Muscle of arm (tissue), 12 donors: ENCODE results near the gene DLGAP1. TPM values are rescaled to one million over a fixed set of nuclear protein-coding genes. Genes with fewer than 3 reads are reported as not detected.

Experiments
- DNase-seq: peaks from one replicate; pipeline ENCODE4 v3.0.0-alpha.2; 2013
- polyA plus RNA-seq, 12 donors: library from polyadenylated mRNA; unstranded; fragments of 120-200 nt; gene quantifications; one replicate each; pipeline ENCODE4 v1.2.1, GENCODE V29; 2013; ENCODE audit not compliant: insufficient read length in 12 of 12

The DLGAP1 gene
- polyA plus RNA-seq, 12 donors = 1.4 to 3.5 (median 2.5) TPM; not detected in 2

DNA sequence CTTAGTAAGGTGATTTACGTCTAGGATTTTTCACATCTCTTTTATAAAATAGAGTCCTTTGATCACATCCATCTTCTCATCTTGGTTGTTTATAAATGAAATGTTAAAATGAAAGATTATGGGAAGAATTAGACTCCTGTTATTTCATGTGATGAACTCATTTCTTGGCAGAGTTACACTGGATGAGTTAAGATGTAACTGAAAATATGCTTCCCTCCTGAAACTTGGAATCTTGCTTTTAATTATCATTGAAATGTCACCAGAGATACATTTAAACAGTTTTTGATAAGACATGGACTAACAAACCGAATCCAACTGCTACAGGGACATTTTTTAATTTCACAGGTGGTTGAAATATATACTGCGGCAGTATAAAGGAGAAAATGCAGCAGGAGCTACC is 274.0 kb downstream of the DLGAP1 start:
- peak; percentile 26 for DNase-seq

GRCh38 chr18:4172196-4173100 is 282.7 kb downstream of the DLGAP1 start:
- DNase-seq = no peak

DNA sequence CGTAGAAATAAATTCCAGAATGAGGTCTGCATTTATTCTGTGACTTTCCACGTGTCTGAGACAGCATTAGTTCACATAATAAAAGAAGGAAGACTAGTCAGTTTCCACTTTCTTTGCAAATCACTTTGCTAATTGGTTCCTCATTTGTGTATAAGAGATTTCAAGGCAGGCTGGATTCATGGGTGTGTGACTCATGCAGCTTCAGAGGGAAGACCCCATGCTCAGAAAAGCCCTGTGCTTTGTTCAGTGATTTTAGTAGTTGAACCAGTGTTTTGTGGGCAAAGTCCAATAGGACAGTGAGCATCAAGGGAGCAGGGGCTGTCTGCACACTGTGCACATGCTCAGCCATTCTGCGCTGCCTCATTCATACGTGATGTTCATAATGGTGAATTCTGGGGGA is 297.8 kb downstream of the DLGAP1 start:
- DNase-seq = no peak

- no peak for DNase-seq
Measured at GRCh38 chr18:4146797-4147196, 308.3 kb downstream of the DLGAP1 start.

DNA sequence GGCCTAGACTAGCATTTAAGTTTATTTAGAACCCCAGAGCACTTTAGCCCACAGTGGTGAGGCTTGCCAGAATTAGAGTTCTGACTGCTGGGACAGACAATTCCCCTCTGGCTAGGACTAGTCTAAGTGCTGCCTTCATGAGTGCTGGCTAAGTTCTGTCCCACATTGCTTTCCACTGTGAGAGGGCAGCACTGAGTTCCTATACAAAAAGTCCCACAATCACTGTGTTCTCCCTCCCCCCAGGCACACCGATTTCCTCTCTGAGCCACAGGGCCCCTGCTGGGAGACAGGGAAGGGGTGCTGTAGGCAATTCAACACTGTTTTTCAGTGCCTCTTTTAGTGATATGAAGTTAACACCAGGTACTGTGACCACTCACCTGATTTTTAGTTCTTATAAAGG is 310.9 kb downstream of the DLGAP1 start:
- no peak for DNase-seq

- no peak for DNase-seq
Measured at GRCh38 chr18:4143585-4143984, 311.5 kb downstream of the DLGAP1 start.

DNA sequence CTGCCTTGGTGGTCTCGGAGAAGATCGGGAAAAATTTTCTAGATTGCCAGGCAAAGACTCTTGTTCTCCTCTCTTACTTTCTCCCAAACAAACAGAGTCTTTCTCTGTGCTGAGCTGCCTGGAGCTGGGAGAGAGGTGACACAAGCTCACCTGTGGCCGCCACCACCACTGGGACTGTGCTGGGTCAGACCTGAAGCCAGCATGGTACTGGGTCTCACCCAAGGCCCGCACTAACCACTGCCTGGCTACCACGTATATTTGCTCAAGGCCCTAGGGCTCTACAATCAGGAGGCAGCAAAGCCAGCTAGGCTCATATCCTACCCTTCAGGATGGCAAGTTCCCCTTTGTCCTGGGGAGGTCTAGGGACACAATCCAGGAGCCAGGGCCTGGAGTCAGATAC is 312.2 kb downstream of the DLGAP1 start:
- DNase-seq = no peak

- DNase-seq = no peak
Measured at GRCh38 chr18:4134700-4135099, 320.4 kb downstream of the DLGAP1 start.

DNA sequence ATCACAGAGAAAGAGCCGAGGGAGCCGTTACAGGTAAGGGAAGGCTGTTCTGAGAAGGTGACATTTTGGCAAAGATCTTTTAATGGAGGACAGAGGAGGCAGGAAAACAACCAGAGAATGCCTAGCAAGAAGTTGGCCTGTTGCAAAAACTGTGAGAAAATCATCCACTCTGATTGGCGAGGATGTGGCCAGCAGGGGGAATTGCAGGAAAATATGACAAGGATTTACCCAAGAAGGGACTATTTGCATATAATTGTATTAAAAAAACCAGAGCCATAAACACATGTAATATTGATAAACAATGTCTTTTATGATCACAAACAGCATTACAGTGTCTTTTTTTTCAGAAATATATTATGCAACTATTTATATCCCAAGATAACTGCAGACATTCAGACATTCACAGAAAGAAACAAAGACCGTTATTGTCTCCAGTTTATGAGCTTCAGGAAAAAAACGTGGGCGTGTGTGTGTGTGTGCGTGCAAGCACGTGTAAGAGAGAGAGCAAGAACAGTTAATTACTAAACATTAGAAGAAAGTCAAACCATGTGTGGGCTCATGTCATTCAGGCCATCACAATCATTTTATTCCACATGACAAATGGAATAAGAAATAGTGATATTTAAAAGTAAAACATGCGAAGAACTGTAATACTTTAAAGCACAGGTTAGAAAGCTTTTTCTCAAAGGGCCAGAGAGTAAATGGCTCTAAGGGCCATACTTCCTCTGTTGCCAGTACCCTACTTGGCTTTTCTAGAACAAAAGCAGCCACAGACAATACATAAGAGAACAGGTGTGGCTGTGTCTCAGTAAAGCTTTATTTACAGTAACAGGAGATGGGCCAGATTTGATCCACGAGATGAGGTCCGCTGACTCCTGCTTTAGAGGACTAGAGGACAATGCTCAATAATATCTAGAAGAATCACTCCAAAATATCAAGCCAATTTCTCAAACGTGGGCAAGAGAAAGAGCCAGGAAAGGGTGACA is 324.1 kb downstream of the DLGAP1 start:
- no peak for DNase-seq

- no peak for DNase-seq
Measured at GRCh38 chr18:4126939-4127338, 328.2 kb downstream of the DLGAP1 start.

DNA sequence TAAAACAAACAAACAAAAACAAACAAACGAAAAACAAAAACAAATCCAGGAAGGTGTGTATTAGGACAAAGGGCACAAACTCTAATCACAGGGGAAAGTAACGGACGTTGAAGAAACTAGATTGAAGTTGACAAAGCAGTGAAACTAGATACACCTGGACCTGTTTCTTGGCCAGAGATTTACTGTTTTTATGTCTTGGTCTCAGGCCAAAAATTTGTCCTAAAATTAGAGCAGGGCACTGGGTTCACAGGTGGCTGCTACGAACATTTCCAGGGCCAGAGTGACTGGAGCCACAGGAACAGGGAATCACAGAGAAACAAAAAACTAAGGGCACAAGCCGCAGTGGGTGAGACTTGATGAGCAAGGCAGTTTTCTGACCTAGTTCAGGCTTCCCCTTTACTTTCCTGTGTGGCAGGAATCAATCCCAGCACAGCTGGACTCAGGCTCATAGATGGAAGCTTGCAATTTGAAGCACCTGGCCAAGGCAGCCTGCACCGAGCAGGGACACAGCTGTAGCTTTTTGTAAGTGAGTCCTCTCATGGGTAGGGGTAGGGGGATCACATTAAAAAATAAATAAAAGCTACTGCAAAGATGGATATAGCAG is 329.4 kb downstream of the DLGAP1 start:
- no peak for DNase-seq

DNA sequence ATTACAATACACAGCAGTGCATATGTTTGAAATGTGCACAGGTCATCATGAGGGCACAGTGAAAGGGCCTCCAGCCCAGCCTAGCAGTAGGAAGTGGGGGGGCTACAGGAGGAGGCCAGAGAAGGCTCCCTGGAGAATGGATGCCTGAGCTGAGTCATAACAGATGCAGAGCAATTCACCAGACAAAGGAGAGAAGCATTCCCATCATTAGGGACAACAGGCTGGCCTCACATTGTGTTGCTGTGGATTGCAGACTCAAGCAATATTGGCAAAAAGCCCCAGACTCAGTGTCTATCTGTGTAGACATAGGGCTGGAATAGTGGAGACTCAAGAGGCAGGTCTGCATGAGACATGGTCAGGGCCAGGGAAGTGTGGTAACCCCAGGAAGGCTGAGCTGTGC is 329.9 kb downstream of the DLGAP1 start:
- peak; percentile 83 for DNase-seq

DNA sequence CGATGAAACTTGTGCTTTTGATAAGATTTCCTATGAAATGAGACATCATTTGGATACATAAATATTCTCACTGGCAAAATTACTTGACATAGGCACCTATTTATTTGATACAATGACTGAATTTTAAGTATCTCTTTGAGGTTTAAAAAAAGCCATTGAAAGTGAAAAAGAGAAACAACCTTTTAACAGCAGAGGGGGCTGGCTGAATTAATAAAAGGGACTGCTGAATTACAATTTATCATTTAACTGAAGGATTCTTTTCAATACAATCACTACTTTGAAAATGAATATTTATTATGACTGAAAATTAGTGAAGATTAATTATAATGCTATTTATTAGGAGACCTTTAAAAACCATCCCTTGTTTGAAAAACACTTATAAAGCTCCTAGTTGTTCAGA is 335.3 kb downstream of the DLGAP1 start:
- no peak for DNase-seq

DNA sequence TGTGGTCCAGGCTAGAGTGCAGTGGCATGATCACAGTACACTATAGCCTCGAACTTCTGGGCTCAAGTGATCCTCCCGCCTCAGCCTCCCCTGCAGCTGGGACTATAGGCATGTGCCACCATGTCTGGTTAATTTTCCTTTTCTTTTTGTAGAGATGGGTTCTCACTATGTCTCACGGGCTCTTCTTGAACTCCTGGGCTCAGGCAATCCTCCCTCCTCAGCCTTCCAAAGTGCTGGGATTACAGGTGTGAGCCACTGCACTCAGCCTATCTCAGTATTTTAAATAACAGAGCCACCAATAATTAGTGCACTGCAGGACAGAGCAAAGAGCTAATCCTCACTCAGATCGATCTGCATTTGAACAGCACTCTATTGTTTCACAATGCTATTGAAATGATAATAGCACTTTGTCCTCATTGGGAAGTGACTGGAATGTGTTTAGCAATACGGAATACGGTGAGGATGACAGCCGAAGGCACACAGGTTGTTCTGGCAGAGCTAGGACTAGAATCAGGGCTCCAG is 335.9 kb downstream of the DLGAP1 start:
- DNase-seq = no peak

DNA sequence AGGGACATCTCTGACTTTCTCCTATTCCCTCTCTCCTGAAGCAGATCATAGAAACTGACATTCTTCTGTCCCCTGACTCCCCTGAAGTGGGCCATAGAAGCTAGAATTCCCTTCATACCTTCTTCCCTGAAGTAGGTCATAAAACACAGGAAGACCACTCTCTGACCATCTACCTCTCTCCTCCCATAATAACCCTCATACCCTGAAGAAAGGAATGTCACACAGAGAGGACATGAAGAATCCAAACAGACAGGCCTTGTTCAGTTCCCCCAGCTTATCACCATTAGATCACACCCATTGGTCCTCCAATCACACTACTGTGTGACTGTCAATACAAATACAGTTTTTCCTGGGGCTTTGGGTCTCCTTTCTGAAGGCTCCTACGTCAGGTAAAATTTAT is 347.1 kb downstream of the DLGAP1 start:
- no peak for DNase-seq

GRCh38 chr18:4107049-4107467 is 348.0 kb downstream of the DLGAP1 start:
- peak; percentile 66 for DNase-seq

DNA sequence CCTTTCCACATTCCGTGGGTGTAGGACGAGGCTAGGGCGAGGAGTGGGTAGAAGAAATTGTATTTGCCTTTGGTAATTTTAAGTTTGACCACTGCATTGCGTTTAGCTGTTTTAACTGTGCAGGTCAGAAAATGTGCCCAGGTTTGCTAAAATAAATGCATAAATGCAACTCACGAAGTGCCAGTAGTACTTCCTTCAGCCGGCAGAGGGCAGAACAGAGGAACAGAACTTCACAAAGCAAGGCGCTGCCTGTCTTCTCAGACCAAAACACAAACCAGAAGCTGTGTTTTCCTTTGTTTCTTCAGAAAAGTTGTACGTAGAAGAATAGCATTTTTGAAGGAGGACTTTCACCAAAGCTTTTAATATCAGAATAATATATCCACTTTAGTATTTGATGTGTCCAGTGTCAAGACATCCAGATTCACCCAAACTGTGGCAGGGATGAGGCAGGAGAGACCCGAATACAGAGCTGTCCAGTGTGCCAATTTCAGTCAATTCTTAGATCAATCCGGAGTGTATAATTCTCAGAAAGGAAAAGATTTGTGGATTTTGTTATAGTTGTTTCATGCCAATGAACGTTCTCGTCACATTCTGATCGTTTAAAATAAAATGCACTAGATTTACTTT is 348.6 kb downstream of the DLGAP1 start:
- DNase-seq = peak; percentile 87

GRCh38 chr18:4102901-4103300 is 352.2 kb downstream of the DLGAP1 start:
- peak; percentile 38 for DNase-seq

GRCh38 chr18:4101009-4101408 is 354.1 kb downstream of the DLGAP1 start:
- DNase-seq = no peak

DNA sequence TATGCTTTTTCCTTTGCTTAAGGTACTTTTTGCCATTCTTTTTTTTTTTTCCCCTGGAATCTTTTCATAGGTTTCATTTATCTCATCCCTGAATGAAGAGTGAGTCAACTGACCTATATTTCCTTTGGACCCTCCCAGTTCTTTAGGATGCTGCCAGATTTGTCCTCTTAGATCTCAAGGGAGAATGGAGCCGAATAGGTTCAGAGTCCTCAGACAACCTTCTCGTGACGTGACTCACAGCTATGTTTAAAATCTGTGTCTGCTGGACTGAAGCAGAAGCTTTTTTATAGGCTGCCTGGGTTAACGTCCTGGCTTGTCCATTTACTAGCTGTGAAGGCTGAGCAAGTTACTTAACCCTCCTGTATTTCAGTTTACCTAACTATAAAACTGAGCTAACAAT is 358.6 kb downstream of the DLGAP1 start:
- no peak for DNase-seq

DNA sequence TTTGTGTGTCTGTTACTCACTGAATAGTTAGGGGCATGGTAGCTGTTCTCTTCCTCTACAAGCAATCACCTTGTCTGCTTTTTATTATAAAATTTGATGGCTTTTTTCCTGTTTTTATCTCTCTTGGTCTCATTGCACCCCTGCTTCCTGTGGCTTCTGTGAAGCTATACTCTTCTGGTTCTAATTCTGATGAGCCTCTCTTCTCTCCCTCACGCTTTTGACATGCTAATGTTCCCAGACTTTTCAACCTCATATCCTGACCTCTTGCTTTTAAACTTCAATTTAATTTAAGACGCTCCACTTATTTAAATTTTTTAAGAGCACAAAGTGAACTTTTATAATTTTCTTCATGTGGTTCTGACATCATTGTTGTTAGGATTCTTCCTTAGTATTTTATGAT is 361.4 kb downstream of the DLGAP1 start:
- no peak for DNase-seq
